Gastrocnemius medialis (tissue), 4 donors: ENCODE results near the gene NME5.

Source experiments
- CTCF ChIP-seq, 5 experiments: fragments of 450-650 bp in 3 of 5; fragments of 200-600 bp in 2 of 5; sonication (generic) in 2 of 5; IDR thresholded peaks in 4 of 5; conservative IDR thresholded peaks in 1 of 5; 1 replicate in 4 of 5; 2 replicates in 1 of 5; pipeline ENCODE4 v1.5.1; 2016 to 2019; ENCODE audit warnings: antibody characterized with exemption in 5 of 5, mild to moderate bottlenecking in 3 of 5, moderate library complexity in 3 of 5
- POLR2A ChIP-seq, 2 donors: fragments of 450-650 bp; IDR thresholded peaks; one replicate each; pipeline ENCODE4 v1.6.1; 2017; ENCODE audit warnings: antibody characterized with exemption in 2 of 2, mild to moderate bottlenecking in 2 of 2, moderate library complexity in 2 of 2

GRCh38 chr5:138082033-138082432 lies 57.2 kb downstream of the NME5 start:
- no peak for TF ChIP-seq CTCF (IDR thresholded peaks at IDR 0.05 in 4 of 5, conservative IDR thresholded peaks at IDR 0.05 in 1 of 5)
- TF ChIP-seq POLR2A (IDR thresholded peaks at IDR 0.05): no peak
